NOMO-1 (cell line): ENCODE measurements around the gene C3orf52.
"Not testable (repeated sequence)": the region's sequence is repeated elsewhere in the genome, so short reads cannot be mapped to it uniquely, and the experiment has no call there.

Experiments used
- DNase-seq, 2 experiments: peaks; one replicate each; lab custom pipeline; 2025; ENCODE audit not compliant: unreplicated experiment in 2 of 2; lab: John Stamatoyannopoulos, UW

The C3orf52 gene

GRCh38 chr3:112086076-112086854, at the start of gene C3orf52:
C3orf52 (plus strand) TSS chr3:112086389; CDS start chr3:112086408, 19 bp downstream.
- peak; percentile 5 to 21 for DNase-seq

GRCh38 chr3:112037194-112037593, 49.0 kb upstream of the C3orf52 start:
- DNase-seq: not testable (repeated sequence)

- no peak for DNase-seq
Measured at GRCh38 chr3:112038863-112039262, 47.3 kb upstream of the C3orf52 start.

GRCh38 chr3:112041321-112041720, 44.9 kb upstream of the C3orf52 start:
- no peak for DNase-seq

GRCh38 chr3:112042842-112043280, 43.3 kb upstream of the C3orf52 start:
- no peak for DNase-seq

- DNase-seq: peak; percentile 55 to 63
Measured at GRCh38 chr3:112043621-112044201, 42.5 kb upstream of the C3orf52 start.

- no peak for DNase-seq
Measured at GRCh38 chr3:112046599-112046998, 39.6 kb upstream of the C3orf52 start.

GRCh38 chr3:112047264-112047663, 38.9 kb upstream of the C3orf52 start:
- DNase-seq: no peak

GRCh38 chr3:112048911-112049310, 37.3 kb upstream of the C3orf52 start:
- no peak for DNase-seq

- DNase-seq: no peak
Measured at GRCh38 chr3:112053229-112053628, 33.0 kb upstream of the C3orf52 start.

- no peak for DNase-seq
Measured at GRCh38 chr3:112056451-112056929, 29.7 kb upstream of the C3orf52 start.

GRCh38 chr3:112059497-112059896, 26.7 kb upstream of the C3orf52 start:
- no peak for DNase-seq

- no peak for DNase-seq
Measured at GRCh38 chr3:112061152-112061551, 25.0 kb upstream of the C3orf52 start.

GRCh38 chr3:112072387-112073060, 13.7 kb upstream of the C3orf52 start:
- not testable (repeated sequence) for DNase-seq

- DNase-seq: no peak
Measured at GRCh38 chr3:112074006-112074405, 12.2 kb upstream of the C3orf52 start.

GRCh38 chr3:112074616-112075497, 11.3 kb upstream of the C3orf52 start:
- no peak for DNase-seq

GRCh38 chr3:112078125-112079083, 7.8 kb upstream of the C3orf52 start:
- DNase-seq: no peak

GRCh38 chr3:112083239-112083638, 3.0 kb upstream of the C3orf52 start:
- no peak for DNase-seq

- DNase-seq: no peak
Measured at GRCh38 chr3:112084980-112085705, 1.0 kb upstream of the C3orf52 start.
